SK-N-SH treated with all-trans-retinoic acid at 6 μM for 48 hours (cell line): ENCODE data around the gene BMERB1.

ENCODE experiments used
- ATAC-seq: fragments of 200-7000 bp; cut with Tn5 transposase; 3 replicates; pipeline ENCODE4 v1.9.1; 2020; ENCODE audit warnings: mild to moderate bottlenecking, moderate library complexity
- ARNTL ChIP-seq: fragments of 450-650 bp; formaldehyde crosslinking; IDR thresholded peaks from 2 replicates; pipeline ENCODE4 v1.5.0; 2020; ENCODE audit warnings: low read depth, mild to moderate bottlenecking, moderate library complexity, borderline replicate concordance
- BACH2 ChIP-seq: fragments of 250-450 bp; sonication (Bioruptor Pico); IDR thresholded peaks from 2 replicates; pipeline ENCODE4 v1.9.0; 2021; ENCODE audit warnings: mild to moderate bottlenecking, borderline replicate concordance
- CREB5 ChIP-seq: fragments of 250-450 bp; sonication (Bioruptor Pico); IDR thresholded peaks from 2 replicates; pipeline ENCODE4 v1.5.1; 2020; ENCODE audit warnings: low read depth, mild to moderate bottlenecking, moderate library complexity
- CSDC2 ChIP-seq: fragments of 250-450 bp; sonication (Bioruptor Pico); IDR thresholded peaks from 2 replicates; pipeline ENCODE4 v1.5.0; 2020; ENCODE audit warnings: mild to moderate bottlenecking, moderate library complexity
- CSRNP3 ChIP-seq: fragments of 250-450 bp; sonication (Bioruptor Pico); IDR thresholded peaks from 2 replicates; pipeline ENCODE4 v1.5.1; 2021; ENCODE audit warnings: mild to moderate bottlenecking, moderate library complexity
- GLIS3 ChIP-seq: fragments of 250-450 bp; sonication (Bioruptor Pico); IDR thresholded peaks from 2 replicates; pipeline ENCODE4 v1.5.0; 2020; ENCODE audit warnings: mild to moderate bottlenecking, moderate library complexity
- ISL1 ChIP-seq: fragments of 250-450 bp; sonication (Bioruptor Pico); IDR thresholded peaks from 2 replicates; pipeline ENCODE4 v2.1.2; 2022; ENCODE audit warnings: mild to moderate bottlenecking, moderate library complexity
- PATZ1 ChIP-seq: fragments of 250-450 bp; sonication (Bioruptor Pico); IDR thresholded peaks from 2 replicates; pipeline ENCODE4 v1.8.0; 2020; ENCODE audit warnings: mild to moderate bottlenecking, moderate library complexity, borderline replicate concordance
- POU6F1 ChIP-seq: fragments of 250-450 bp; sonication (Bioruptor Pico); IDR thresholded peaks from 2 replicates; pipeline ENCODE4 v1.8.0; 2021; ENCODE audit warnings: low read depth, mild to moderate bottlenecking, moderate library complexity, borderline replicate concordance
- PPARA ChIP-seq: fragments of 250-450 bp; sonication (Bioruptor Pico); IDR thresholded peaks from 2 replicates; pipeline ENCODE4 v1.5.0; 2020; ENCODE audit warnings: mild to moderate bottlenecking, borderline replicate concordance
- RARB ChIP-seq: fragments of 250-450 bp; sonication (Bioruptor Pico); IDR thresholded peaks from 2 replicates; pipeline ENCODE4 v1.8.0; 2021; ENCODE audit warnings: mild to moderate bottlenecking, moderate library complexity
- SNAI2 ChIP-seq: fragments of 250-450 bp; sonication (Bioruptor Pico); IDR thresholded peaks from 2 replicates; pipeline ENCODE4 v1.5.0; 2020; ENCODE audit warnings: mild to moderate bottlenecking, moderate library complexity
- TCF4 ChIP-seq: fragments of 250-450 bp; sonication (Bioruptor Pico); IDR thresholded peaks from 2 replicates; pipeline ENCODE4 v1.8.0; 2021; ENCODE audit warnings: mild to moderate bottlenecking, moderate library complexity, borderline replicate concordance
- TOX ChIP-seq: fragments of 250-450 bp; sonication (Bioruptor Pico); IDR thresholded peaks from 2 replicates; pipeline ENCODE4 v1.8.0; 2021; ENCODE audit warnings: mild to moderate bottlenecking, moderate library complexity, borderline replicate concordance
- ZC3H10 ChIP-seq: fragments of 250-450 bp; sonication (Bioruptor Pico); IDR thresholded peaks from 2 replicates; pipeline ENCODE4 v1.5.1; 2021; ENCODE audit warnings: mild to moderate bottlenecking, moderate library complexity
- ZFP3 ChIP-seq: fragments of 250-450 bp; sonication (Bioruptor Pico); IDR thresholded peaks from 2 replicates; pipeline ENCODE4 v1.5.0; 2020; ENCODE audit warnings: mild to moderate bottlenecking, moderate library complexity
- ZFP30 ChIP-seq: fragments of 450-650 bp; formaldehyde crosslinking; IDR thresholded peaks from 2 replicates; pipeline ENCODE4 v1.5.0; 2022; ENCODE audit warnings: mild to moderate bottlenecking, moderate library complexity
- ZNF565 ChIP-seq: fragments of 450-650 bp; formaldehyde crosslinking; conservative IDR thresholded peaks from 2 replicates; pipeline ENCODE4 v1.5.0; 2020; ENCODE audit warnings: low read depth, mild to moderate bottlenecking, moderate library complexity
- ZNF70 ChIP-seq: fragments of 450-650 bp; formaldehyde crosslinking; IDR thresholded peaks from 2 replicates; pipeline ENCODE4 v1.5.0; 2020; ENCODE audit warnings: mild to moderate bottlenecking, moderate library complexity
- ZNF8 ChIP-seq: fragments of 450-650 bp; formaldehyde crosslinking; IDR thresholded peaks from 2 replicates; pipeline ENCODE4 v1.5.0; 2020; ENCODE audit warnings: mild to moderate bottlenecking, moderate library complexity
- TF ChIP-seq, protein P1 (sequence below): fragments of 250-450 bp; sonication (Bioruptor Pico); IDR thresholded peaks from 2 replicates; pipeline ENCODE4 v1.5.0; 2020; ENCODE audit warnings: mild to moderate bottlenecking, moderate library complexity

Gene BMERB1

GRCh38 chr16:15575293-15576049 is 141.1 kb downstream of the BMERB1 start:
- no peak for ATAC-seq
- TF ChIP-seq ARNTL (CRISPR knock-in tag): no peak
- no peak for TF ChIP-seq PPARA
- TF ChIP-seq ZNF70 (CRISPR knock-in tag): no peak
- no peak for TF ChIP-seq BACH2 (CRISPR knock-in tag)
- no peak for TF ChIP-seq TCF4 (CRISPR knock-in tag)
- TF ChIP-seq RARB (CRISPR knock-in tag): no peak
- no peak for TF ChIP-seq ZFP30
- TF ChIP-seq CSDC2 (CRISPR knock-in tag): no peak
- TF ChIP-seq ISL1: no peak
- no peak for TF ChIP-seq PATZ1
- no peak for TF ChIP-seq GLIS3 (CRISPR knock-in tag)
- no peak for TF ChIP-seq CSRNP3 (CRISPR knock-in tag)
- TF ChIP-seq ZC3H10: no peak
- TF ChIP-seq ZFP3 (CRISPR knock-in tag): no peak
- TF ChIP-seq, all 23 proteins: peak for 0

DNA sequence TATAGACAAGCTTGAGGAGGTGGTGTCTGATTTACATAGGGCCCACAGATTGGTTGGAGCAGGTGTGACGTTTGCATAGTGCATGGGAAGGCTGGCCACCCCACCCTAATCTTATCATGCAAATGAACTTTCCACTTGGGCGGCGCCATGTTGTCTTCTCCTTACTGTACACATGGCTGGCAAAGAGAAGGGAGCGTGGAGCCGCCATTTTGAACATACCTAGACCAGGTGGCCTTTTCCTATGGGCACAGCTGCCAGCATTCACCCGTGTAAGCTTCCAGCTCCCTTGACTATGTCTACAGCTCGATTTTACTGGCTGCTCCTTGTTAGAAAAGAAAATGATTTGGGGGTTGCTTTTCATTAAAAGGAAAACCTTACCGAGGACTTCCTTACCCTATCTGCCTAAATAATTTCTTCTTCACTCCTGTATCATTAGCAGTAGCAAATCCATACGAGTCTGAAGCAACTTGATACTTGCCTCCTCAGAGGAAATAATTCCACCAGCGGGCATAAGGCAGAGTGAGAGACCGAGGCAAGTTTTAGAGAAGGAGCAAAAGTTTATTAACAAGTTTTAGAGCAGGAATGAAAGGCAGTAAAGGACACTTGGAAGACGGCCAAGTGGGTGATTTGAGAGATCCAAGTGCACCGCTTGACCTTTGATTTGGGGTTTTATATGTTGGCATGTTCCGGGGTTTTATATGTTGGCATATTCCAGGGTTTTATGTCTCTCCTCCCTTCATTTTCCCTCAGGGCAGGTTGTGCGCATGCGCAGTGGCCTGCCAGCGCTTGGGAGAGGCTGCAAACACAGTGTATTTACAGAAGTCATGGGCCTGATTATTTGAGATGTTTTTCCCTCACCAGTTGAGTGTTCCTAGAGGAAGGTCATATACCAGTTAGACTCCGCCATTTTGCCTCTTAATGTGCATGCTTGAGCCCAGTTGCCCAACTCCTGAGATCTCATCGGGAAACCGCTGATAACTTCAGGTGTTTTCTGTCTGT is 142.9 kb downstream of the BMERB1 start:
- TF ChIP-seq TOX (CRISPR knock-in tag) (no peak), PATZ1 (no peak)

GRCh38 chr16:15578824-15579223 is 144.4 kb downstream of the BMERB1 start:
- no peak for ATAC-seq
- TF ChIP-seq, protein P1, sequence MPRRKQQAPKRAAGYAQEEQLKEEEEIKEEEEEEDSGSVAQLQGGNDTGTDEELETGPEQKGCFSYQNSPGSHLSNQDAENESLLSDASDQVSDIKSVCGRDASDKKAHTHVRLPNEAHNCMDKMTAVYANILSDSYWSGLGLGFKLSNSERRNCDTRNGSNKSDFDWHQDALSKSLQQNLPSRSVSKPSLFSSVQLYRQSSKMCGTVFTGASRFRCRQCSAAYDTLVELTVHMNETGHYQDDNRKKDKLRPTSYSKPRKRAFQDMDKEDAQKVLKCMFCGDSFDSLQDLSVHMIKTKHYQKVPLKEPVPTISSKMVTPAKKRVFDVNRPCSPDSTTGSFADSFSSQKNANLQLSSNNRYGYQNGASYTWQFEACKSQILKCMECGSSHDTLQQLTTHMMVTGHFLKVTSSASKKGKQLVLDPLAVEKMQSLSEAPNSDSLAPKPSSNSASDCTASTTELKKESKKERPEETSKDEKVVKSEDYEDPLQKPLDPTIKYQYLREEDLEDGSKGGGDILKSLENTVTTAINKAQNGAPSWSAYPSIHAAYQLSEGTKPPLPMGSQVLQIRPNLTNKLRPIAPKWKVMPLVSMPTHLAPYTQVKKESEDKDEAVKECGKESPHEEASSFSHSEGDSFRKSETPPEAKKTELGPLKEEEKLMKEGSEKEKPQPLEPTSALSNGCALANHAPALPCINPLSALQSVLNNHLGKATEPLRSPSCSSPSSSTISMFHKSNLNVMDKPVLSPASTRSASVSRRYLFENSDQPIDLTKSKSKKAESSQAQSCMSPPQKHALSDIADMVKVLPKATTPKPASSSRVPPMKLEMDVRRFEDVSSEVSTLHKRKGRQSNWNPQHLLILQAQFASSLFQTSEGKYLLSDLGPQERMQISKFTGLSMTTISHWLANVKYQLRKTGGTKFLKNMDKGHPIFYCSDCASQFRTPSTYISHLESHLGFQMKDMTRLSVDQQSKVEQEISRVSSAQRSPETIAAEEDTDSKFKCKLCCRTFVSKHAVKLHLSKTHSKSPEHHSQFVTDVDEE: no peak
- TF ChIP-seq SNAI2 (no peak), CREB5 (CRISPR knock-in tag) (no peak), CSDC2 (CRISPR knock-in tag) (no peak), ZNF565 (CRISPR knock-in tag) (no peak), GLIS3 (CRISPR knock-in tag) (no peak), POU6F1 (CRISPR knock-in tag) (no peak), ZNF8 (no peak), BACH2 (CRISPR knock-in tag) (no peak), ZFP3 (CRISPR knock-in tag) (no peak)

More for the DNA sequence above, 142.9 kb downstream of the BMERB1 start:
- ATAC-seq: no peak
